ENCODE results near the gene MLLT10. TPM values are rescaled to one million over a fixed set of nuclear protein-coding genes. Genes with fewer than 3 reads are reported as not detected.

MLLT10 gene
- total RNA-seq, 4 donors from 2014 or later = 46.3 to 109 (median 57.7) TPM

- 5 to 8% methylated on average over 18 to 23 of the region's 37 CpGs for WGBS, 2 donors
- intact Hi-C loops (cut with DNase I) = loop anchor here (10.0 kb wide), 1 partner anchor 212 kb away; no protein-coding TSS in a partner anchor
- Histone ChIP-seq H3K4me1 (peaks cover 4 to 14% of the 10 kb centered on the region in 2 donors), H3K9me3 (no peaks in the 10 kb centered on the region), H3K4me3 (replicated peaks in 1 of 3) (peak overlapping the region; percentile 55 to 80 (median 78)), H3K27me3 (no peaks in the 10 kb centered on the region), H3K27ac (peak overlapping the region; percentile 54 to 79 (median 58)), H3K36me3 (no peaks in the 10 kb centered on the region)
- TF ChIP-seq, protein P1, sequence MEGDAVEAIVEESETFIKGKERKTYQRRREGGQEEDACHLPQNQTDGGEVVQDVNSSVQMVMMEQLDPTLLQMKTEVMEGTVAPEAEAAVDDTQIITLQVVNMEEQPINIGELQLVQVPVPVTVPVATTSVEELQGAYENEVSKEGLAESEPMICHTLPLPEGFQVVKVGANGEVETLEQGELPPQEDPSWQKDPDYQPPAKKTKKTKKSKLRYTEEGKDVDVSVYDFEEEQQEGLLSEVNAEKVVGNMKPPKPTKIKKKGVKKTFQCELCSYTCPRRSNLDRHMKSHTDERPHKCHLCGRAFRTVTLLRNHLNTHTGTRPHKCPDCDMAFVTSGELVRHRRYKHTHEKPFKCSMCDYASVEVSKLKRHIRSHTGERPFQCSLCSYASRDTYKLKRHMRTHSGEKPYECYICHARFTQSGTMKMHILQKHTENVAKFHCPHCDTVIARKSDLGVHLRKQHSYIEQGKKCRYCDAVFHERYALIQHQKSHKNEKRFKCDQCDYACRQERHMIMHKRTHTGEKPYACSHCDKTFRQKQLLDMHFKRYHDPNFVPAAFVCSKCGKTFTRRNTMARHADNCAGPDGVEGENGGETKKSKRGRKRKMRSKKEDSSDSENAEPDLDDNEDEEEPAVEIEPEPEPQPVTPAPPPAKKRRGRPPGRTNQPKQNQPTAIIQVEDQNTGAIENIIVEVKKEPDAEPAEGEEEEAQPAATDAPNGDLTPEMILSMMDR (IDR thresholded peaks at IDR 0.05) = no peak
- peak in 1 of 2 donors; percentile 69 for TF ChIP-seq POLR2A (IDR thresholded peaks at IDR 0.05)
- peak; percentile 98 to 99 for DNase-seq
Measured at GRCh38 chr10:21497177-21497807, 36.7 kb upstream of the MLLT10 start.

DNA sequence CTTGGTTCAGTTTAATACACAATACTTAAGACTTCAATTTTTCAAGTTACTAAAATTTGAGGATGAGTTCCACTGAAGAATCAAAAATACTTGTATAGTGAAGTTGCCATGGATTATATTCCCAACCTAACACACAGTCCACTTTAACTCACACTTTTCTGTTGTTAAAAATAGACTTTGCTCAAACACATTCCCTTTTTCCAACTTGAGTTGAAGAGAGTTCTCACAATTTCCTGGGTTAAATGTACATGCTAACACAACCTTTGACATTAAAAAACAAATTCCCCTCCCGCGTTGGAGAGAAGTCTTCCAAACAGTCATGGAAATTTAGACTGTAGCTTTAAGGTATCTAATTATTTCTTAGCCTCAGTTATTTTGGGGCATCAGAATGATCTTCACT is 35.7 kb upstream of the MLLT10 start:
- intact Hi-C loops (cut with DNase I) = loop anchor here (10.0 kb wide), 1 partner anchor 214 kb away; no protein-coding TSS in a partner anchor
- no peak overlapping the region for H3K4me3 ChIP-seq (replicated peaks in 1 of 3)
- 90 to 93% methylated on average over 2 of the region's 2 CpGs for WGBS, 2 donors
- no peaks in the 10 kb centered on the region for H3K27me3 ChIP-seq
- TF ChIP-seq, protein P1 (IDR thresholded peaks at IDR 0.05) = no peak
- no peak for TF ChIP-seq POLR2A (IDR thresholded peaks at IDR 0.05)
- no peak for DNase-seq
- peaks cover 4 to 17% of the 10 kb centered on the region in 2 donors for H3K4me1 ChIP-seq
- no peaks in the 10 kb centered on the region for H3K9me3 ChIP-seq
- no peak overlapping the region for H3K27ac ChIP-seq
- H3K36me3 ChIP-seq = no peaks in the 10 kb centered on the region

DNA sequence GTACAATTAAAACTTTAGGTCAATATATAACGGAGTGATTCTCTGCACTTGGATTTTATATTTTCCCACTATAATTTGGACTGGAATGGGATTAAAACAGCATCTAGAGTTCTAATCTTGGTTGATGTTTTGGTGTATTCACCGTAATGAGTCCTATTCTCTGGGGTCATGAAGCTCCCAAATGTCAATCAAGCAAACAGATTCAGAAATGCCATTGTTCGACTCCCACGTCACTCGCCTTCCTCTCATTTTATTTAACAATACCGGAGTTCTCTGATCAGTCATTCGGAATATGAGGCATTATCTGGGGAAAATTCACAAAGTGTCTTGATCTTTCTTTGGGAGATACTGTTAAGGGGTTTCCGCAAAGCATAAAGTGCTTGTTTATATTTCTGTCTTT is 35.0 kb upstream of the MLLT10 start:
- intact Hi-C loops (cut with DNase I) = loop anchor here (10.0 kb wide), 1 partner anchor 214 kb away; no protein-coding TSS in a partner anchor
- H3K4me3 ChIP-seq (replicated peaks in 1 of 3) = no peak overlapping the region
- H3K4me1 ChIP-seq = peaks cover 6 to 23% of the 10 kb centered on the region in 2 donors
- TF ChIP-seq, protein P1 (IDR thresholded peaks at IDR 0.05) = no peak
- TF ChIP-seq POLR2A (IDR thresholded peaks at IDR 0.05) = no peak
- no peaks in the 10 kb centered on the region for H3K27me3 ChIP-seq
- no peak for DNase-seq
- H3K27ac ChIP-seq = no peak overlapping the region
- H3K36me3 ChIP-seq = no peaks in the 10 kb centered on the region
- H3K9me3 ChIP-seq = no peaks in the 10 kb centered on the region
- 94 to 98% methylated on average over 8 of the region's 8 CpGs for WGBS, 2 donors

DNA sequence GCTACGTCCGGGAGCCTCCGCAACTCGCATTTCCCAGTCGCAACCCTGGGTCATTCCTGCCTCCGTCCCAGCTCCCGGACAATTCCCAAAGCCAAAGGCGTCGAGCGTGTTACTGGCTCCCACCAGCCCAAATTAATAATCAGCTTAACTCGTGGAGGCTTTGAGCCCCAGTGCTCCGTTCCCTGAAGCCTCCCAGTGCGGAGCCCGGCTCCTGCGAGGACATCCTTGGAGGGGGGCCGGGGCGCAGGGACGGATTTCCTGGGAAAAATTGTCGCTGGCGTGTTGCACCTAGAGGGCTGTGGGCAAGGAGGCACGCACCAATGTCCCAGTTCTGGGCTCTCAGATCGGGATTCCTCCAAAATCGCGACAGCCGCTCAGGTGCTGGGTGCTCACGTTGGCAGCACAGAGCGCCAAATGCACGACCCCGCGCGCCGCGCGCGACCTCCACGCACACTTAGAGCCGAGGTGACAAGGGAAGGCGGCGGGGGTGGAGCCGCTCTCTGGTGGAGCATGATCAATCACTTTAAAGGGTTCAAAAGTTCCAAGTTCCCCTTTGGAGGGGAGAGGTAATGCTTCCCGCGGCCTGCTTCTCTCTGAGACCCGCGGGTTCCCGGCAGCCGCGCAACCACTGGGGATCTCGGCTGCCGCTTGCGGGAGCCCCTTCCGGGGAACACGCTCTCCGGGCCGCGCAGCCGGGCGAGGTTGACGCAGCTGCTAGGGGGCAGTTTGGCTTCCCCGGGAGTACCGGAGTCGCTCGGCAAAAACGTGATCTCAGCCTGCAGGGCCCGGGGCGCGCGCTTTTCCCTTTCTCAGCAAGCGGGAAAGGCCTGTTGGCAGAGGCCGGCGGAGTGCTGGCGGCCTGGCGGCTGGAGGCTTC is 34.1 kb upstream of the MLLT10 start:
- Histone ChIP-seq H3K27me3 (no peaks in the 10 kb centered on the region), H3K4me3 (replicated peaks in 1 of 3) (no peak overlapping the region), H3K27ac (peak overlapping the region in 2 of 3 donors; percentile 55 to 58), H3K36me3 (no peaks in the 10 kb centered on the region), H3K9me3 (no peaks in the 10 kb centered on the region), H3K4me1 (peaks cover 9 to 27% of the 10 kb centered on the region in 2 donors)
- no peak for TF ChIP-seq POLR2A (IDR thresholded peaks at IDR 0.05)
- TF ChIP-seq, protein P1 (IDR thresholded peaks at IDR 0.05) = no peak
- peak in 1 of 2 donors; percentile 33 for DNase-seq
- 66 to 73% methylated on average over 57 to 65 of the region's 72 CpGs for WGBS, 2 donors
- intact Hi-C loops (cut with DNase I) = loop anchor here (5.0 to 10.0 kb wide), 3 partner anchors 215 to 455 kb away; no protein-coding TSS in a partner anchor

All from thyroid gland (tissue), 4 donors.